Fibroblast of lung (primary cell): ENCODE measurements around the gene AQR.

ENCODE experiments used
- EZH2 ChIP-seq: IDR thresholded peaks from 2 replicates; pipeline ENCODE4 v1.5.1; 2012; ENCODE audit warnings: low read length, control low read depth, mild to moderate bottlenecking; ENCODE audit errors: missing control alignments
- TF ChIP-seq, protein P1 (sequence below), 2 donors: IDR thresholded peaks in 1 of 2; conservative IDR thresholded peaks in 1 of 2; 1 replicate in 1 of 2; 2 replicates in 1 of 2; pipeline ENCODE4 v1.5.1; 2011 to 2012; ENCODE audit warnings: low read length in 2 of 2, control low read depth in 1 of 2, inconsistent platforms in 1 of 2, low read depth in 1 of 2, mild to moderate bottlenecking in 1 of 2

DNA sequence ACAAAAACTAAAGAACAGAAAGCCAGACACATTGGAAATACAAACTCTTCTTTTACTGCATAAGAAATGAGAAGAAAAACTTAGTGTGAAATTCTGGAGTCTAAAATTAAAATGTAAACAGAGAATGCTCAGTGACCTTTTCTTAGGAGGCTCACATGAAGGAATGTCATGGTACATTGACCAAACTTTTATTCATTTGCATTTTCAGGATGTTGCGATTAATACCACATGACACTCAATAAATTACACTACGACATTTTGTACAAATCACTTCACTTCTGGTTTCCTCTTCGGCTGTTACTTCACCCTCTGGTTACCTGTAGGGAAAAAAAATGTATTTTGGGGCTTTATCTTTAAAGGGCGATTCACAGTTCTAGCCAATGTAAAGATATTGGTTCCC is 117.8 kb downstream of the AQR start:
- TF ChIP-seq, protein P1, sequence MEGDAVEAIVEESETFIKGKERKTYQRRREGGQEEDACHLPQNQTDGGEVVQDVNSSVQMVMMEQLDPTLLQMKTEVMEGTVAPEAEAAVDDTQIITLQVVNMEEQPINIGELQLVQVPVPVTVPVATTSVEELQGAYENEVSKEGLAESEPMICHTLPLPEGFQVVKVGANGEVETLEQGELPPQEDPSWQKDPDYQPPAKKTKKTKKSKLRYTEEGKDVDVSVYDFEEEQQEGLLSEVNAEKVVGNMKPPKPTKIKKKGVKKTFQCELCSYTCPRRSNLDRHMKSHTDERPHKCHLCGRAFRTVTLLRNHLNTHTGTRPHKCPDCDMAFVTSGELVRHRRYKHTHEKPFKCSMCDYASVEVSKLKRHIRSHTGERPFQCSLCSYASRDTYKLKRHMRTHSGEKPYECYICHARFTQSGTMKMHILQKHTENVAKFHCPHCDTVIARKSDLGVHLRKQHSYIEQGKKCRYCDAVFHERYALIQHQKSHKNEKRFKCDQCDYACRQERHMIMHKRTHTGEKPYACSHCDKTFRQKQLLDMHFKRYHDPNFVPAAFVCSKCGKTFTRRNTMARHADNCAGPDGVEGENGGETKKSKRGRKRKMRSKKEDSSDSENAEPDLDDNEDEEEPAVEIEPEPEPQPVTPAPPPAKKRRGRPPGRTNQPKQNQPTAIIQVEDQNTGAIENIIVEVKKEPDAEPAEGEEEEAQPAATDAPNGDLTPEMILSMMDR (conservative IDR thresholded peaks at IDR 0.05 in 1 of 2, IDR thresholded peaks at IDR 0.05 in 1 of 2; ENCODE audit: low read depth in 1 of 2, low read length in 2 of 2), result no peak
- TF ChIP-seq EZH2, result no peak
